GM12891 (cell line): ENCODE results near the gene TMEM273.

Source experiments
- POLR2A ChIP-seq: IDR thresholded peaks from 2 replicates; pipeline ENCODE4 v1.6.1; 2011; ENCODE audit warnings: low read depth, low read length, control low read depth
- POLR2AphosphoS5 ChIP-seq: IDR thresholded peaks from 2 replicates; pipeline ENCODE4 v1.6.1; 2011; ENCODE audit warnings: low read depth, low read length, control low read depth
- TAF1 ChIP-seq: IDR thresholded peaks from 2 replicates; pipeline ENCODE4 v1.6.1; 2011; ENCODE audit warnings: low read depth, low read length, control low read depth

GRCh38 chr10:49112098-49112497, 76.1 kb downstream of the TMEM273 start:
- TF ChIP-seq POLR2A (no peak), TAF1 (no peak), POLR2AphosphoS5 (no peak)
